ENCODE measurements around the gene COL6A2. TPM values are rescaled to one million over a fixed set of nuclear protein-coding genes. Genes with fewer than 3 reads are reported as not detected.
"Not testable (repeated sequence)": the region's sequence is repeated elsewhere in the genome, so short reads cannot be mapped to it uniquely, and the experiment has no call there.

The COL6A2 gene
- total RNA-seq, 2 experiments from 2014 or later, result 16.0 to 16.5 TPM

GRCh38 chr21:46057710-46058241, 40.1 kb upstream of the COL6A2 start:
- Mint-ChIP-seq H3K27ac (peak overlapping the region; percentile 86), H3K4me1 (peaks cover 70% of the 10 kb centered on the region), H3K9me3 (peaks cover 11% of the 10 kb centered on the region), H3K36me3 (peaks cover 5% of the 10 kb centered on the region), H3K4me3 (peak overlapping the region; percentile 52), H3K27me3 (peaks cover 7% of the 10 kb centered on the region)
- DNase-seq, result no peak

GRCh38 chr21:46058431-46059145, 39.3 kb upstream of the COL6A2 start:
- peaks cover 7% of the 10 kb centered on the region for H3K27me3 Mint-ChIP-seq
- H3K4me1 Mint-ChIP-seq, result peaks cover 64% of the 10 kb centered on the region
- no peak overlapping the region for H3K4me3 Mint-ChIP-seq
- H3K9me3 Mint-ChIP-seq, result peaks cover 11% of the 10 kb centered on the region
- no peak for DNase-seq
- H3K36me3 Mint-ChIP-seq, result peaks cover 5% of the 10 kb centered on the region
- H3K27ac Mint-ChIP-seq, result peak overlapping the region; percentile 86

- H3K27me3 Mint-ChIP-seq, result peaks cover 7% of the 10 kb centered on the region
- H3K27ac Mint-ChIP-seq, result peak overlapping the region; percentile 55
- DNase-seq, result no peak
- peak overlapping the region; percentile 18 for H3K4me3 Mint-ChIP-seq
- H3K4me1 Mint-ChIP-seq, result peaks cover 61% of the 10 kb centered on the region
- H3K9me3 Mint-ChIP-seq, result peaks cover 11% of the 10 kb centered on the region
- H3K36me3 Mint-ChIP-seq, result peaks cover 5% of the 10 kb centered on the region
Observed at GRCh38 chr21:46059195-46059594, 38.7 kb upstream of the COL6A2 start.

- peak overlapping the region; percentile 70 for H3K27ac Mint-ChIP-seq
- not testable (repeated sequence) for H3K4me3 Mint-ChIP-seq, DNase-seq, H3K36me3 Mint-ChIP-seq, H3K27me3 Mint-ChIP-seq
- H3K4me1 Mint-ChIP-seq, result peaks cover 61% of the 10 kb centered on the region
- peaks cover 11% of the 10 kb centered on the region for H3K9me3 Mint-ChIP-seq
Observed at GRCh38 chr21:46059711-46060455, 38.0 kb upstream of the COL6A2 start.

- peak; percentile 68 for DNase-seq
- Mint-ChIP-seq H3K27me3 (peaks cover 10% of the 10 kb centered on the region), H3K4me1 (peaks cover 68% of the 10 kb centered on the region), H3K36me3 (peaks cover 5% of the 10 kb centered on the region), H3K4me3 (no peak overlapping the region), H3K27ac (peak overlapping the region; percentile 70), H3K9me3 (peaks cover 11% of the 10 kb centered on the region)
Observed at GRCh38 chr21:46060596-46061061, 37.3 kb upstream of the COL6A2 start.

- H3K4me1 Mint-ChIP-seq, result peaks cover 70% of the 10 kb centered on the region
- H3K36me3 Mint-ChIP-seq, result peaks cover 5% of the 10 kb centered on the region
- H3K9me3 Mint-ChIP-seq, result peaks cover 11% of the 10 kb centered on the region
- peak overlapping the region; percentile 70 for H3K27ac Mint-ChIP-seq
- peaks cover 10% of the 10 kb centered on the region for H3K27me3 Mint-ChIP-seq
- no peak for DNase-seq
- no peak overlapping the region for H3K4me3 Mint-ChIP-seq
Observed at GRCh38 chr21:46061063-46061462, 36.8 kb upstream of the COL6A2 start.

- H3K4me3 Mint-ChIP-seq, result no peak overlapping the region
- H3K9me3 Mint-ChIP-seq, result peaks cover 11% of the 10 kb centered on the region
- DNase-seq, result no peak
- H3K27ac Mint-ChIP-seq, result no peak overlapping the region
- peaks cover 70% of the 10 kb centered on the region for H3K4me1 Mint-ChIP-seq
- peaks cover 10% of the 10 kb centered on the region for H3K27me3 Mint-ChIP-seq
- H3K36me3 Mint-ChIP-seq, result peaks cover 5% of the 10 kb centered on the region
Observed at GRCh38 chr21:46061518-46061917, 36.4 kb upstream of the COL6A2 start.

- DNase-seq, result no peak
- Mint-ChIP-seq H3K4me3 (no peak overlapping the region), H3K27me3 (peaks cover 10% of the 10 kb centered on the region), H3K4me1 (peaks cover 67% of the 10 kb centered on the region), H3K9me3 (peaks cover 11% of the 10 kb centered on the region), H3K27ac (no peak overlapping the region), H3K36me3 (peaks cover 5% of the 10 kb centered on the region)
Observed at GRCh38 chr21:46061950-46062349, 36.0 kb upstream of the COL6A2 start.

- Mint-ChIP-seq H3K4me3 (no peak overlapping the region), H3K27ac (no peak overlapping the region), H3K36me3 (peaks cover 5% of the 10 kb centered on the region), H3K9me3 (peaks cover 11% of the 10 kb centered on the region), H3K4me1 (peaks cover 60% of the 10 kb centered on the region), H3K27me3 (peaks cover 7% of the 10 kb centered on the region)
- DNase-seq, result no peak
Observed at GRCh38 chr21:46062471-46063211, 35.3 kb upstream of the COL6A2 start.

- Mint-ChIP-seq H3K4me3 (no peak overlapping the region), H3K9me3 (peaks cover 11% of the 10 kb centered on the region), H3K36me3 (peaks cover 3% of the 10 kb centered on the region), H3K4me1 (peaks cover 54% of the 10 kb centered on the region), H3K27ac (no peak overlapping the region), H3K27me3 (peaks cover 7% of the 10 kb centered on the region)
- no peak for DNase-seq
Observed at GRCh38 chr21:46063227-46063626, 34.7 kb upstream of the COL6A2 start.

- Mint-ChIP-seq H3K4me3 (no peak overlapping the region), H3K27me3 (peaks cover 7% of the 10 kb centered on the region), H3K27ac (no peak overlapping the region), H3K4me1 (peaks cover 46% of the 10 kb centered on the region), H3K9me3 (peaks cover 4% of the 10 kb centered on the region), H3K36me3 (peaks cover 3% of the 10 kb centered on the region)
- no peak for DNase-seq
Observed at GRCh38 chr21:46063734-46064680, 33.9 kb upstream of the COL6A2 start.

GRCh38 chr21:46064870-46065214, 33.1 kb upstream of the COL6A2 start:
- Mint-ChIP-seq H3K27me3 (peaks cover 3% of the 10 kb centered on the region), H3K4me3 (no peak overlapping the region), H3K36me3 (no peaks in the 10 kb centered on the region), H3K4me1 (peaks cover 40% of the 10 kb centered on the region), H3K27ac (no peak overlapping the region), H3K9me3 (no peaks in the 10 kb centered on the region)
- no peak for DNase-seq

GRCh38 chr21:46065215-46065913, 32.5 kb upstream of the COL6A2 start:
- DNase-seq, result peak; percentile 43
- H3K4me1 Mint-ChIP-seq, result peaks cover 35% of the 10 kb centered on the region
- peaks cover 3% of the 10 kb centered on the region for H3K27me3 Mint-ChIP-seq
- no peaks in the 10 kb centered on the region for H3K9me3 Mint-ChIP-seq
- H3K4me3 Mint-ChIP-seq, result peak overlapping the region; percentile 69
- peak overlapping the region; percentile 75 for H3K27ac Mint-ChIP-seq
- H3K36me3 Mint-ChIP-seq, result no peaks in the 10 kb centered on the region
